HL-60/S4 (cell line): Measurements from ENCODE around the gene PPP2R5D.
"Not testable (repeated sequence)": the region's sequence is repeated elsewhere in the genome, so short reads cannot be mapped to it uniquely, and the experiment has no call there.

ENCODE experiments used
- in situ Hi-C: fragments of 300-500 bp; cut with MboI; formaldehyde crosslinking; loops from 2 replicates; pipeline ENCODE4 v1.14.3; 2022; ENCODE audit warnings: low sequenced_read_pairs

PPP2R5D gene

GRCh38 chr6:42984001-42984923, at the start of gene PPP2R5D:
TSS of gene PPP2R5D (plus strand) at chr6:42984570. CDS start at chr6:42984678, 108 bp downstream.
- in situ Hi-C loops, result no loop called here

- in situ Hi-C loops, result no loop called here
Observed at GRCh38 chr6:42935322-42935721, 49.0 kb upstream of the PPP2R5D start.

GRCh38 chr6:42936398-42936797, 48.0 kb upstream of the PPP2R5D start:
- in situ Hi-C loops, result no loop called here

- in situ Hi-C loops, result no loop called here
Observed at GRCh38 chr6:42937548-42938427, 46.6 kb upstream of the PPP2R5D start.

- in situ Hi-C loops, result no loop called here
Observed at GRCh38 chr6:42938428-42938796, 46.0 kb upstream of the PPP2R5D start.

- in situ Hi-C loops, result no loop called here
Observed at GRCh38 chr6:42938987-42939809, 45.2 kb upstream of the PPP2R5D start.

- in situ Hi-C loops, result no loop called here
Observed at GRCh38 chr6:42939810-42940167, 44.6 kb upstream of the PPP2R5D start.

GRCh38 chr6:42940493-42941045, 43.8 kb upstream of the PPP2R5D start:
- in situ Hi-C loops, result no loop called here

- in situ Hi-C loops, result not testable (repeated sequence)
Observed at GRCh38 chr6:42941356-42941755, 43.0 kb upstream of the PPP2R5D start.

GRCh38 chr6:42942444-42942843, 41.9 kb upstream of the PPP2R5D start:
- in situ Hi-C loops, result no loop called here

GRCh38 chr6:42947950-42948349, 36.4 kb upstream of the PPP2R5D start:
- in situ Hi-C loops, result no loop called here

- in situ Hi-C loops, result no loop called here
Observed at GRCh38 chr6:42952389-42952788, 32.0 kb upstream of the PPP2R5D start.

- in situ Hi-C loops, result not testable (repeated sequence)
Observed at GRCh38 chr6:42954405-42954804, 30.0 kb upstream of the PPP2R5D start.

- in situ Hi-C loops, result no loop called here
Observed at GRCh38 chr6:42958125-42958524, 26.2 kb upstream of the PPP2R5D start.

GRCh38 chr6:42959917-42960242, 24.5 kb upstream of the PPP2R5D start:
- in situ Hi-C loops, result no loop called here

GRCh38 chr6:42960243-42961019, 23.9 kb upstream of the PPP2R5D start, which contains the start of gene GNMT:
TSS of gene GNMT (plus strand) at chr6:42960754. CDS start at chr6:42960768, 14 bp downstream.
- in situ Hi-C loops, result no loop called here

GRCh38 chr6:42961020-42961470, 23.3 kb upstream of the PPP2R5D start:
- in situ Hi-C loops, result no loop called here

GRCh38 chr6:42962096-42962495, 22.3 kb upstream of the PPP2R5D start:
- in situ Hi-C loops, result no loop called here

GRCh38 chr6:42962502-42963178, 21.7 kb upstream of the PPP2R5D start:
- in situ Hi-C loops, result no loop called here
